ENCODE data around the gene ST6GAL1. TPM values are rescaled to one million over a fixed set of nuclear protein-coding genes. Genes with fewer than 3 reads are reported as not detected.
"Not testable (repeated sequence)": the region's sequence is repeated elsewhere in the genome, so short reads cannot be mapped to it uniquely, and the experiment has no call there.

Gene ST6GAL1
- total RNA-seq, 2 donors from 2014 or later, result 57.2 to 81.8 TPM

- TF ChIP-seq CTCF (IDR thresholded peaks at IDR 0.05), result no peak
- no peaks in the 10 kb centered on the region for H3K36me3 ChIP-seq
- H3K9ac ChIP-seq (ENCODE audit: low read depth in 2 of 2, low read length in 2 of 2), result no peak overlapping the region
- intact Hi-C loops (cut with DNase I), result no loop called here
- H3K4me3 ChIP-seq, result no peak overlapping the region
- no peaks in the 10 kb centered on the region for H3K27me3 ChIP-seq
- H3K27ac ChIP-seq, result no peak overlapping the region
- H3K4me1 ChIP-seq, result no peaks in the 10 kb centered on the region
- DNase-seq, result no peak
- no peaks in the 10 kb centered on the region for H3K9me3 ChIP-seq
Observed at GRCh38 chr3:186886202-186886981, 43.9 kb upstream of the ST6GAL1 start.

GRCh38 chr3:186887507-186887938 is 42.8 kb upstream of the ST6GAL1 start:
- H3K27ac ChIP-seq; H3K36me3 ChIP-seq; H3K9ac ChIP-seq (ENCODE audit: low read depth in 2 of 2, low read length in 2 of 2); H3K4me3 ChIP-seq; H3K4me1 ChIP-seq; DNase-seq; H3K9me3 ChIP-seq; H3K27me3 ChIP-seq; intact Hi-C loops (cut with DNase I): not testable (repeated sequence)

- intact Hi-C loops (cut with DNase I), result no loop called here
- Histone ChIP-seq H3K9ac (ENCODE audit: low read depth in 2 of 2, low read length in 2 of 2) (no peak overlapping the region), H3K36me3 (no peaks in the 10 kb centered on the region), H3K9me3 (no peaks in the 10 kb centered on the region), H3K4me3 (no peak overlapping the region), H3K27ac (no peak overlapping the region), H3K4me1 (no peaks in the 10 kb centered on the region), H3K27me3 (no peaks in the 10 kb centered on the region)
- no peak for TF ChIP-seq CTCF (IDR thresholded peaks at IDR 0.05)
- DNase-seq, result no peak
Observed at GRCh38 chr3:186888569-186888968, 41.8 kb upstream of the ST6GAL1 start.

- intact Hi-C loops (cut with DNase I); H3K36me3 ChIP-seq; H3K4me1 ChIP-seq; H3K9ac ChIP-seq (ENCODE audit: low read depth in 2 of 2, low read length in 2 of 2); H3K4me3 ChIP-seq; H3K9me3 ChIP-seq; DNase-seq; H3K27ac ChIP-seq; H3K27me3 ChIP-seq: not testable (repeated sequence)
Observed at GRCh38 chr3:186889698-186890097, 40.6 kb upstream of the ST6GAL1 start.

- TF ChIP-seq CTCF (IDR thresholded peaks at IDR 0.05), result no peak
- Histone ChIP-seq H3K9ac (ENCODE audit: low read depth in 2 of 2, low read length in 2 of 2) (no peak overlapping the region), H3K27ac (no peak overlapping the region), H3K9me3 (no peaks in the 10 kb centered on the region), H3K36me3 (no peaks in the 10 kb centered on the region), H3K4me1 (no peaks in the 10 kb centered on the region), H3K4me3 (no peak overlapping the region), H3K27me3 (no peaks in the 10 kb centered on the region)
- DNase-seq, result no peak
- intact Hi-C loops (cut with DNase I), result no loop called here
Observed at GRCh38 chr3:186890911-186891310, 39.4 kb upstream of the ST6GAL1 start.

GRCh38 chr3:186893071-186893470 is 37.3 kb upstream of the ST6GAL1 start:
- H3K27ac ChIP-seq; intact Hi-C loops (cut with DNase I); H3K9ac ChIP-seq (ENCODE audit: low read depth in 2 of 2, low read length in 2 of 2); H3K36me3 ChIP-seq; H3K4me3 ChIP-seq; DNase-seq; H3K27me3 ChIP-seq; H3K4me1 ChIP-seq; H3K9me3 ChIP-seq: not testable (repeated sequence)

- no peak for TF ChIP-seq CTCF (IDR thresholded peaks at IDR 0.05)
- no peak for DNase-seq
Observed at GRCh38 chr3:186895406-186895805, 34.9 kb upstream of the ST6GAL1 start.

More at GRCh38 chr3:186895406-186895805, 34.9 kb upstream of the ST6GAL1 start:
- Histone ChIP-seq H3K9me3 (no peaks in the 10 kb centered on the region), H3K27ac (no peak overlapping the region), H3K4me3 (no peak overlapping the region), H3K36me3 (no peaks in the 10 kb centered on the region), H3K9ac (ENCODE audit: low read depth in 2 of 2, low read length in 2 of 2) (no peak overlapping the region), H3K27me3 (no peaks in the 10 kb centered on the region), H3K4me1 (no peaks in the 10 kb centered on the region)
- intact Hi-C loops (cut with DNase I), result no loop called here

Data from colonic mucosa (tissue), 4 donors.